BE2C (cell line): ENCODE data around the gene RAB4B.
"Not testable (repeated sequence)": the region's sequence is repeated elsewhere in the genome, so short reads cannot be mapped to it uniquely, and the experiment has no call there.

Experiments used
- DNase-seq: peaks from one replicate; pipeline ENCODE4 v3.0.0-alpha.2; 2020
- H3K27me3 ChIP-seq: fragments of 250-450 bp; sonication (Bioruptor Pico); 2 replicates; pipeline ENCODE4 v1.5.1; 2020; ENCODE audit warnings: mild to moderate bottlenecking
- H3K36me3 ChIP-seq: fragments of 250-450 bp; sonication (Bioruptor Pico); 2 replicates; pipeline ENCODE4 v1.5.1; 2020; ENCODE audit warnings: mild to moderate bottlenecking
- H3K4me1 ChIP-seq: fragments of 250-450 bp; sonication (Bioruptor Pico); 2 replicates; pipeline ENCODE4 v1.5.1; 2020
- H3K4me3 ChIP-seq: 2 replicates; pipeline ENCODE4 v1.5.1; 2011; ENCODE audit warnings: low read depth, low read length
- H3K9me3 ChIP-seq: fragments of 250-450 bp; sonication (Bioruptor Pico); 2 replicates; pipeline ENCODE4 v1.5.1; 2020
- CTCF ChIP-seq: IDR thresholded peaks from 2 replicates; pipeline ENCODE4 v1.5.1; 2012; ENCODE audit warnings: mild to moderate bottlenecking, low read depth, low read length

Gene RAB4B

GRCh38 chr19:40809358-40810086, 31.5 kb downstream of the RAB4B start:
- no peak for TF ChIP-seq CTCF
- H3K4me1 ChIP-seq, result peaks cover 11% of the 10 kb centered on the region
- H3K9me3 ChIP-seq, result no peaks in the 10 kb centered on the region
- peaks cover 27% of the 10 kb centered on the region for H3K36me3 ChIP-seq
- no peak overlapping the region for H3K4me3 ChIP-seq
- H3K27me3 ChIP-seq, result no peaks in the 10 kb centered on the region
- no peak for DNase-seq

- Histone ChIP-seq H3K4me1 (peaks cover 6% of the 10 kb centered on the region), H3K9me3 (no peaks in the 10 kb centered on the region), H3K36me3 (peaks cover 27% of the 10 kb centered on the region), H3K27me3 (no peaks in the 10 kb centered on the region), H3K4me3 (no peak overlapping the region)
- no peak for DNase-seq
- no peak for TF ChIP-seq CTCF
These were observed 32.1 kb downstream of the RAB4B start for GRCh38 chr19:40810160-40810559.

GRCh38 chr19:40810649-40811408, 32.8 kb downstream of the RAB4B start:
- Histone ChIP-seq H3K36me3 (peaks cover 27% of the 10 kb centered on the region), H3K4me3 (peak overlapping the region; percentile 51)
- H3K4me1 ChIP-seq, H3K9me3 ChIP-seq, H3K27me3 ChIP-seq: not testable (repeated sequence)
- DNase-seq, result peak; percentile 71

- Histone ChIP-seq H3K4me1 (peaks cover 3% of the 10 kb centered on the region; the same call in 1 of the 2 replicates), H3K9me3 (no peaks in the 10 kb centered on the region), H3K4me3 (peak overlapping the region; percentile 26), H3K36me3 (peaks cover 27% of the 10 kb centered on the region), H3K27me3 (no peaks in the 10 kb centered on the region)
- no peak for TF ChIP-seq CTCF
- no peak for DNase-seq
These were observed 33.7 kb downstream of the RAB4B start for GRCh38 chr19:40811478-40812341.

GRCh38 chr19:40812571-40812970, 34.5 kb downstream of the RAB4B start:
- not testable (repeated sequence) for H3K27me3 ChIP-seq, H3K9me3 ChIP-seq, DNase-seq, H3K4me3 ChIP-seq, H3K4me1 ChIP-seq
- H3K36me3 ChIP-seq, result peaks cover 21% of the 10 kb centered on the region

GRCh38 chr19:40813182-40813581, 35.1 kb downstream of the RAB4B start:
- Histone ChIP-seq H3K9me3 (no peaks in the 10 kb centered on the region), H3K27me3 (no peaks in the 10 kb centered on the region), H3K4me1 (no peaks in the 10 kb centered on the region; the same call in 1 of the 2 replicates), H3K4me3 (no peak overlapping the region), H3K36me3 (peaks cover 15% of the 10 kb centered on the region)
- DNase-seq, result no peak
- TF ChIP-seq CTCF, result no peak
